ENCODE data around the gene DPH1. TPM values are rescaled to one million over a fixed set of nuclear protein-coding genes. Genes with fewer than 3 reads are reported as not detected.
A peak's percentile ranks its signal among the peaks of the same experiment; 100 is the strongest.

DPH1 gene
- total and polyA plus RNA-seq, 2 donors from 2014 or later = 23.3 to 49.4 TPM

DNA sequence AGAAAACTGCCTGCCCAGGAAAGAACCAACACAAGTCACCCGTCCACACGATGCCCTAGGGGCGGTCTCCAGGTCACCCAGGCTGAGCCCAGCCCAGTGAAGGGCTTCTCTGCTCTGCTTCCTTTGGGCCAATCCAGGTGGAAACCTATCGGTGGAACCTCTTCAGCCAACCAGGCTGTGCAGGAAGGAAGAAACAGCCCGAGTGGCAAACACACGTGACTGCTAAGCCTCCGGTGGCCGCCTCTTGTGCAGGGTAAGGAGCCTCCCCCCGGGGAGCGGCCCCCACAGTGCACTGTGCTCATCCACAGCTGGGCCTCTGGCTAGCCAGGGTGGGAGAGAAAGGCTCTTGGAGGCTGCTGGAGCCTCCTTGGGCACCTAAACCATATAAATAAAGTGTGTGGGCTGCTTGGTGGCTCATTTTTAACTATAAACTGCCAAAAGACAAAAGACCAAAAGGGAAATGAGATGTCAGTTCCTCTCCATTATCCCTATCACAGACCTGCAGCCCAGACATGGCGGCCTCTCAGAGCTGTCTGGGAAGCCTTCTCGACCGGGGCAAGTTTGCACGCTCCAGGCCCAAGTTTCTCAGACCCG lies 7.2 kb upstream of the DPH1 start:
- Histone ChIP-seq H3K27ac (ENCODE audit: low read depth in 2 of 2, low read length in 2 of 2) (no peak overlapping the region), H3K4me1 (ENCODE audit: control insufficient read depth in 2 of 3, insufficient read depth in 2 of 3, low read depth in 1 of 3, low read length in 3 of 3) (peaks cover 0 to 12% (median 0%) of the 10 kb centered on the region in 3 donors), H3K36me3 (ENCODE audit: control insufficient read depth in 2 of 3, insufficient read depth in 3 of 3, low read length in 3 of 3) (no peaks in the 10 kb centered on the region), H3K4me3 (ENCODE audit: low read length in 3 of 3) (no peak overlapping the region), H3K27me3 (ENCODE audit: control insufficient read depth, insufficient read depth, low read length) (peaks cover 4% of the 10 kb centered on the region), H3K9me3 (ENCODE audit: control insufficient read depth in 2 of 3, insufficient read depth in 1 of 3, low read length in 3 of 3) (no peaks in the 10 kb centered on the region), H3K9ac (ENCODE audit: low read length in 3 of 3) (no peak overlapping the region)
- intact Hi-C loops (cut with DNase I) = no loop called here
- DNase-seq (no peak), FAIRE-seq (no peak)
- TF ChIP-seq CTCF (IDR thresholded peaks at IDR 0.05; ENCODE audit: borderline replicate concordance, extremely low read depth, insufficient read depth) = no peak

- intact Hi-C loops (cut with DNase I) = no loop called here
- DNase-seq = no peak
- Histone ChIP-seq H3K27me3 (ENCODE audit: control insufficient read depth, insufficient read depth, low read length) (peaks cover 4% of the 10 kb centered on the region), H3K9me3 (ENCODE audit: control insufficient read depth in 2 of 3, insufficient read depth in 1 of 3, low read length in 3 of 3) (no peaks in the 10 kb centered on the region), H3K4me1 (ENCODE audit: control insufficient read depth in 2 of 3, insufficient read depth in 2 of 3, low read depth in 1 of 3, low read length in 3 of 3) (peaks cover 0 to 10% (median 0%) of the 10 kb centered on the region in 3 donors), H3K27ac (ENCODE audit: low read depth in 2 of 2, low read length in 2 of 2) (no peak overlapping the region), H3K4me3 (ENCODE audit: low read length in 3 of 3) (no peak overlapping the region), H3K36me3 (ENCODE audit: control insufficient read depth in 2 of 3, insufficient read depth in 3 of 3, low read length in 3 of 3) (no peaks in the 10 kb centered on the region), H3K9ac (ENCODE audit: low read length in 3 of 3) (no peak overlapping the region)
- no peak for FAIRE-seq
- no peak for TF ChIP-seq CTCF (IDR thresholded peaks at IDR 0.05; ENCODE audit: borderline replicate concordance, extremely low read depth, insufficient read depth)
Measured at GRCh38 chr17:2023256-2023655, 6.7 kb upstream of the DPH1 start.

- DNase-seq = peak in 4 of 5 donors; percentile 83 to 90 (median 89)
- no peak for FAIRE-seq
Measured at GRCh38 chr17:2023692-2024571, 6.0 kb upstream of the DPH1 start.

More at GRCh38 chr17:2023692-2024571, 6.0 kb upstream of the DPH1 start:
- no peaks in the 10 kb centered on the region for H3K36me3 ChIP-seq (ENCODE audit: control insufficient read depth in 2 of 3, insufficient read depth in 3 of 3, low read length in 3 of 3)
- no peak overlapping the region for H3K27ac ChIP-seq (ENCODE audit: low read depth in 2 of 2, low read length in 2 of 2)
- peaks cover 0 to 10% (median 0%) of the 10 kb centered on the region in 3 donors for H3K4me1 ChIP-seq (ENCODE audit: control insufficient read depth in 2 of 3, insufficient read depth in 2 of 3, low read depth in 1 of 3, low read length in 3 of 3)
- intact Hi-C loops (cut with DNase I) = no loop called here
- no peaks in the 10 kb centered on the region for H3K9me3 ChIP-seq (ENCODE audit: control insufficient read depth in 2 of 3, insufficient read depth in 1 of 3, low read length in 3 of 3)
- H3K4me3 ChIP-seq (ENCODE audit: low read length in 3 of 3) = peak overlapping the region in 2 of 3 donors; percentile 29 to 39
- H3K9ac ChIP-seq (ENCODE audit: low read length in 3 of 3) = no peak overlapping the region
- peaks cover 2% of the 10 kb centered on the region for H3K27me3 ChIP-seq (ENCODE audit: control insufficient read depth, insufficient read depth, low read length)
- TF ChIP-seq CTCF (IDR thresholded peaks at IDR 0.05; ENCODE audit: borderline replicate concordance, extremely low read depth, insufficient read depth) = no peak
